Measurements from ENCODE around the gene GFM1. TPM values are rescaled to one million over a fixed set of nuclear protein-coding genes. Genes with fewer than 3 reads are reported as not detected.
"Not testable (repeated sequence)": the region's sequence is repeated elsewhere in the genome, so short reads cannot be mapped to it uniquely, and the experiment has no call there.

Gene GFM1
- total RNA-seq, 1 donor from 2014 or later: 31.7 TPM

- intact Hi-C loops (cut with DNase I): no loop called here
- Histone ChIP-seq H3K4me1 (no peaks in the 10 kb centered on the region), H3K9me3 (no peaks in the 10 kb centered on the region), H3K27ac (no peak overlapping the region), H3K36me3 (peaks cover 5 to 14% of the 10 kb centered on the region in 2 donors), H3K4me3 (no peak overlapping the region), H3K27me3 (no peaks in the 10 kb centered on the region)
- TF ChIP-seq POLR2A (IDR thresholded peaks at IDR 0.05) (no peak), CTCF (IDR thresholded peaks at IDR 0.05) (no peak), POLR2AphosphoS5 (IDR thresholded peaks at IDR 0.05; ENCODE audit: insufficient read depth in 1 of 2, low read depth in 1 of 2) (no peak)
- no peak for DNase-seq (ENCODE audit: extremely low spot score in 2 of 2)
Observed at GRCh38 chr3:158683230-158683962, 39.1 kb downstream of the GFM1 start.

- Histone ChIP-seq H3K4me3 (no peak overlapping the region), H3K36me3 (peaks cover 5 to 14% of the 10 kb centered on the region in 2 donors), H3K27me3 (no peaks in the 10 kb centered on the region), H3K4me1 (no peaks in the 10 kb centered on the region), H3K27ac (no peak overlapping the region), H3K9me3 (no peaks in the 10 kb centered on the region)
- no peak for DNase-seq (ENCODE audit: extremely low spot score in 2 of 2)
- intact Hi-C loops (cut with DNase I): no loop called here
- no peak for TF ChIP-seq POLR2A (IDR thresholded peaks at IDR 0.05)
- no peak for TF ChIP-seq CTCF (IDR thresholded peaks at IDR 0.05)
- TF ChIP-seq POLR2AphosphoS5 (IDR thresholded peaks at IDR 0.05; ENCODE audit: insufficient read depth in 1 of 2, low read depth in 1 of 2): no peak
Observed at GRCh38 chr3:158685159-158685558, 40.8 kb downstream of the GFM1 start.

GRCh38 chr3:158693866-158694456 lies 49.6 kb downstream of the GFM1 start:
- H3K9me3 ChIP-seq; H3K4me3 ChIP-seq; DNase-seq (ENCODE audit: extremely low spot score in 2 of 2); H3K27me3 ChIP-seq; H3K27ac ChIP-seq; intact Hi-C loops (cut with DNase I); H3K4me1 ChIP-seq: not testable (repeated sequence)
- peaks cover 0 to 18% of the 10 kb centered on the region in 2 donors for H3K36me3 ChIP-seq

- peaks cover 0 to 9% of the 10 kb centered on the region in 2 donors for H3K36me3 ChIP-seq
- intact Hi-C loops (cut with DNase I): no loop called here
- no peaks in the 10 kb centered on the region for H3K4me1 ChIP-seq
- TF ChIP-seq POLR2AphosphoS5 (IDR thresholded peaks at IDR 0.05; ENCODE audit: insufficient read depth in 1 of 2, low read depth in 1 of 2) (no peak), POLR2A (IDR thresholded peaks at IDR 0.05) (no peak), CTCF (IDR thresholded peaks at IDR 0.05) (no peak)
- no peak overlapping the region for H3K4me3 ChIP-seq
- H3K27ac ChIP-seq: no peak overlapping the region
- H3K9me3 ChIP-seq: no peaks in the 10 kb centered on the region
- no peak for DNase-seq (ENCODE audit: extremely low spot score in 2 of 2)
- no peaks in the 10 kb centered on the region for H3K27me3 ChIP-seq
Observed at GRCh38 chr3:158696618-158697017, 52.3 kb downstream of the GFM1 start.

GRCh38 chr3:158700559-158700958 lies 56.2 kb downstream of the GFM1 start:
- Histone ChIP-seq H3K27me3 (no peaks in the 10 kb centered on the region), H3K4me1 (no peaks in the 10 kb centered on the region), H3K9me3 (no peaks in the 10 kb centered on the region), H3K27ac (no peak overlapping the region), H3K36me3 (no peaks in the 10 kb centered on the region), H3K4me3 (no peak overlapping the region)
- no peak for DNase-seq (ENCODE audit: extremely low spot score in 2 of 2)
- intact Hi-C loops (cut with DNase I): no loop called here
- no peak for TF ChIP-seq POLR2AphosphoS5 (IDR thresholded peaks at IDR 0.05; ENCODE audit: insufficient read depth in 1 of 2, low read depth in 1 of 2)
- TF ChIP-seq CTCF (IDR thresholded peaks at IDR 0.05): no peak
- TF ChIP-seq POLR2A (IDR thresholded peaks at IDR 0.05): no peak
